Measurements from ENCODE around the gene HSFX4.
"Not testable (repeated sequence)": the region's sequence is repeated elsewhere in the genome, so short reads cannot be mapped to it uniquely, and the experiment has no call there.

The HSFX4 gene

GRCh38 chrX:149909324-149910177 is 19.8 kb upstream of the HSFX4 start:
- H3K4me3 ChIP-seq (replicated peaks; ENCODE audit: insufficient read depth, low read length) = no peak overlapping the region
- no peak for TF ChIP-seq SPI1 (IDR thresholded peaks at IDR 0.05; ENCODE audit: borderline replicate concordance, low read depth)
- no peak for DNase-seq (ENCODE audit: low read depth in 1 of 2, low spot score in 1 of 2)
- H3K27me3 ChIP-seq (ENCODE audit: insufficient read depth, poor library complexity, severe bottlenecking) = no peaks in the 10 kb centered on the region
- no peak overlapping the region for H3K27ac ChIP-seq (replicated peaks)

GRCh38 chrX:149910178-149910695 is 19.1 kb upstream of the HSFX4 start:
- Histone ChIP-seq H3K4me3 (replicated peaks; ENCODE audit: insufficient read depth, low read length) (no peak overlapping the region), H3K27me3 (ENCODE audit: insufficient read depth, poor library complexity, severe bottlenecking) (no peaks in the 10 kb centered on the region), H3K27ac (replicated peaks) (no peak overlapping the region)
- TF ChIP-seq POLR2AphosphoS5 (IDR thresholded peaks at IDR 0.05; ENCODE audit: low read depth) = no peak
- no peak for DNase-seq (ENCODE audit: low read depth in 1 of 2, low spot score in 1 of 2)

DNA sequence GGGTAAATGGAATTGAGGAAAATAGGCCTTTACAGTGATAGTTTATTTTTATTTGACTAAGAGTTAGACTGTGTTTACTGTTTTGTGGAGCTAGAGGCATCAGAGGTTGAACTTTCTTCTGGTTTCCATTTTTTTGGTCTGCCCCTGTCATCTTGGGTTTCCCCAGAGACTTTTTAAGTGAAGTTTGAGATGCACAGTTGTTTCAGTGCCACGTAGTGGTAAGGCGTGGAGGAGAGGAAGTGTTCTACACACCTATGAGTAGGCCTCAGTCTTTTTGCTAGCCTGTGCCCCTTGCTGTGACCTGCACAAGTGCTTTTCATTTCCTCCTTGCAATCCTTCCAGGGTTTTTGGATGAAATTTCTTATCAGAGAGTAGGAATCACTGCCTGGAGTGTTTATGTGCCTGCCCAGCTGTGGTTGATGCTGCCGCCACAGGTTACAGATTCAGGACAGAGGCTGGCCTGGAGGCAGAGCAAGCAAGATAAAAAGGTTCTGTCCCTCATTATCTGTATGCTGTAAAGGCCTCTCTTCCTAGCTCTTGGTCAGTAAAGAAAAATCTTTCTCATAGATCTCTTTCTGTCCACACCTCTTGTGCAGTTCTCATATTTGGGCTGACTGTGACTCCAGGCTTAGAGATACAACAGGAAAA is 12.5 kb upstream of the HSFX4 start:
- H3K27ac ChIP-seq (replicated peaks) = no peak overlapping the region
- no peak for TF ChIP-seq GABPA (IDR thresholded peaks at IDR 0.05; ENCODE audit: low read depth)
- no peak for TF ChIP-seq SPI1 (IDR thresholded peaks at IDR 0.05; ENCODE audit: borderline replicate concordance, low read depth)
- TF ChIP-seq, protein P1, sequence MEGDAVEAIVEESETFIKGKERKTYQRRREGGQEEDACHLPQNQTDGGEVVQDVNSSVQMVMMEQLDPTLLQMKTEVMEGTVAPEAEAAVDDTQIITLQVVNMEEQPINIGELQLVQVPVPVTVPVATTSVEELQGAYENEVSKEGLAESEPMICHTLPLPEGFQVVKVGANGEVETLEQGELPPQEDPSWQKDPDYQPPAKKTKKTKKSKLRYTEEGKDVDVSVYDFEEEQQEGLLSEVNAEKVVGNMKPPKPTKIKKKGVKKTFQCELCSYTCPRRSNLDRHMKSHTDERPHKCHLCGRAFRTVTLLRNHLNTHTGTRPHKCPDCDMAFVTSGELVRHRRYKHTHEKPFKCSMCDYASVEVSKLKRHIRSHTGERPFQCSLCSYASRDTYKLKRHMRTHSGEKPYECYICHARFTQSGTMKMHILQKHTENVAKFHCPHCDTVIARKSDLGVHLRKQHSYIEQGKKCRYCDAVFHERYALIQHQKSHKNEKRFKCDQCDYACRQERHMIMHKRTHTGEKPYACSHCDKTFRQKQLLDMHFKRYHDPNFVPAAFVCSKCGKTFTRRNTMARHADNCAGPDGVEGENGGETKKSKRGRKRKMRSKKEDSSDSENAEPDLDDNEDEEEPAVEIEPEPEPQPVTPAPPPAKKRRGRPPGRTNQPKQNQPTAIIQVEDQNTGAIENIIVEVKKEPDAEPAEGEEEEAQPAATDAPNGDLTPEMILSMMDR (IDR thresholded peaks at IDR 0.05; ENCODE audit: insufficient read depth, low read length) = no peak
- no peak for TF ChIP-seq POLR2AphosphoS5 (IDR thresholded peaks at IDR 0.05; ENCODE audit: low read depth)
- TF ChIP-seq, protein P2, sequence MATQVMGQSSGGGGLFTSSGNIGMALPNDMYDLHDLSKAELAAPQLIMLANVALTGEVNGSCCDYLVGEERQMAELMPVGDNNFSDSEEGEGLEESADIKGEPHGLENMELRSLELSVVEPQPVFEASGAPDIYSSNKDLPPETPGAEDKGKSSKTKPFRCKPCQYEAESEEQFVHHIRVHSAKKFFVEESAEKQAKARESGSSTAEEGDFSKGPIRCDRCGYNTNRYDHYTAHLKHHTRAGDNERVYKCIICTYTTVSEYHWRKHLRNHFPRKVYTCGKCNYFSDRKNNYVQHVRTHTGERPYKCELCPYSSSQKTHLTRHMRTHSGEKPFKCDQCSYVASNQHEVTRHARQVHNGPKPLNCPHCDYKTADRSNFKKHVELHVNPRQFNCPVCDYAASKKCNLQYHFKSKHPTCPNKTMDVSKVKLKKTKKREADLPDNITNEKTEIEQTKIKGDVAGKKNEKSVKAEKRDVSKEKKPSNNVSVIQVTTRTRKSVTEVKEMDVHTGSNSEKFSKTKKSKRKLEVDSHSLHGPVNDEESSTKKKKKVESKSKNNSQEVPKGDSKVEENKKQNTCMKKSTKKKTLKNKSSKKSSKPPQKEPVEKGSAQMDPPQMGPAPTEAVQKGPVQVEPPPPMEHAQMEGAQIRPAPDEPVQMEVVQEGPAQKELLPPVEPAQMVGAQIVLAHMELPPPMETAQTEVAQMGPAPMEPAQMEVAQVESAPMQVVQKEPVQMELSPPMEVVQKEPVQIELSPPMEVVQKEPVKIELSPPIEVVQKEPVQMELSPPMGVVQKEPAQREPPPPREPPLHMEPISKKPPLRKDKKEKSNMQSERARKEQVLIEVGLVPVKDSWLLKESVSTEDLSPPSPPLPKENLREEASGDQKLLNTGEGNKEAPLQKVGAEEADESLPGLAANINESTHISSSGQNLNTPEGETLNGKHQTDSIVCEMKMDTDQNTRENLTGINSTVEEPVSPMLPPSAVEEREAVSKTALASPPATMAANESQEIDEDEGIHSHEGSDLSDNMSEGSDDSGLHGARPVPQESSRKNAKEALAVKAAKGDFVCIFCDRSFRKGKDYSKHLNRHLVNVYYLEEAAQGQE (IDR thresholded peaks at IDR 0.05; ENCODE audit: insufficient replicate concordance, low read depth) = no peak
- no peak overlapping the region for H3K4me3 ChIP-seq (replicated peaks; ENCODE audit: insufficient read depth, low read length)
- no peak for DNase-seq (ENCODE audit: low read depth in 1 of 2, low spot score in 1 of 2)
- H3K27me3 ChIP-seq (ENCODE audit: insufficient read depth, poor library complexity, severe bottlenecking) = no peaks in the 10 kb centered on the region

- H3K27me3 ChIP-seq (ENCODE audit: insufficient read depth, poor library complexity, severe bottlenecking); H3K4me3 ChIP-seq (replicated peaks; ENCODE audit: insufficient read depth, low read length); H3K27ac ChIP-seq (replicated peaks); DNase-seq (ENCODE audit: low read depth in 1 of 2, low spot score in 1 of 2): not testable (repeated sequence)
Observed at GRCh38 chrX:149923836-149924235, 5.5 kb upstream of the HSFX4 start.

DNA sequence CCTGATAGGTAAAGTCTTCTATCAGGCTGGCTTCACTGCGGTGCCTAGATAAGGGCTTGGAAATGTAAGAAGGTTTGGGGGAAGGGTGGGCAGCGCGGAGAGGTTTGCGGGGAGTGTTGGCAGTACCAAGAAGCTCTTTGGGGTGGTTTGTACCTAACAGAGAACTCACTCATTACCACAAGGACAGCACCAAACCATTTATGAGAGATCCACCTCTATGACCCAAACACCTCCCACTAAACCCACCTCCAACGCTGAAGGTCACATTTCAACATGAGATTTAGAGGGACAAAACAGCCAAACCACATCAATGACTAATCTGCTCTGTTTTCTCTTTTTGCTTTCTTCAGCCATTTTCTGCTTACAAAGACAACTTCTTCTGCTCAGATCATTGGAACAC is 4.9 kb upstream of the HSFX4 start:
- H3K4me3 ChIP-seq (replicated peaks; ENCODE audit: insufficient read depth, low read length); H3K27ac ChIP-seq (replicated peaks); DNase-seq (ENCODE audit: low read depth in 1 of 2, low spot score in 1 of 2); H3K27me3 ChIP-seq (ENCODE audit: insufficient read depth, poor library complexity, severe bottlenecking): not testable (repeated sequence)

- not testable (repeated sequence) for H3K4me3 ChIP-seq (replicated peaks; ENCODE audit: insufficient read depth, low read length); H3K27ac ChIP-seq (replicated peaks); H3K27me3 ChIP-seq (ENCODE audit: insufficient read depth, poor library complexity, severe bottlenecking); DNase-seq (ENCODE audit: low read depth in 1 of 2, low spot score in 1 of 2)
Observed at GRCh38 chrX:149927245-149927963, 2.0 kb upstream of the HSFX4 start.

DNA sequence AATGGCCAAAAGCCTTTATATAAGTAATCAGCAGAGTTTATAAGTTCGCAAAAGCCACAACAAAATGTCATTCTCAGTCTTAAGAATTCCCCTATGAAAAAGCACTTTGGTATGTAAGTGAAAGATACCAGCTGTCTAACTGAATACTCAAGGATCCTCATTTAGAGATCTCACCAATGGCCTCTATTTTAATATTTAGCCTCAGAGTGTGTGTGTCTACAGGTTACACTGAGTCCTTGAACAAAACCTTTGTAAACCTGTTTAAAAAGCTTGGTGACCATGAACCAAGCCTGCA is 1.5 kb upstream of the HSFX4 start:
- H3K27me3 ChIP-seq (ENCODE audit: insufficient read depth, poor library complexity, severe bottlenecking); DNase-seq (ENCODE audit: low read depth in 1 of 2, low spot score in 1 of 2); H3K27ac ChIP-seq (replicated peaks); H3K4me3 ChIP-seq (replicated peaks; ENCODE audit: insufficient read depth, low read length): not testable (repeated sequence)

DNA sequence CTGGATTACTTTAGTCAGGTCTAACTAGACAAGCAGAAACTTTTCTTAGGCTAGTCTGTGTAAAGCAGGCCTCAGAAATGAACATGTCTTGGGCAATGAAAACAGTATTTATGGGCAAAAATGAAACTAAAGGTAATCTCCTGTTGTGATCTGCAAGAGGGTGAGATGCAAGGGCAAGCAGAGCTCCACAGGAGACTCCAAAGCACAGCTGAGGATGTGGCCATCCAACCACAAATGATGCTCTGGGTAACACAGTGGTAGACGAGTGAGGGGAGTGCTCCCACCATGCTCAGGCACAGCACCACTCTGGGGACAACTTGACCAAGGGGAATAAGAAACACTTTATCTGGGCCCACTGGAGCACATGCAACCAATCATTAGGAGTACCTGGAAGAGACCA is 738 bp upstream of the HSFX4 start:
- not testable (repeated sequence) for DNase-seq (ENCODE audit: low read depth in 1 of 2, low spot score in 1 of 2); H3K27ac ChIP-seq (replicated peaks); H3K27me3 ChIP-seq (ENCODE audit: insufficient read depth, poor library complexity, severe bottlenecking); H3K4me3 ChIP-seq (replicated peaks; ENCODE audit: insufficient read depth, low read length)

- DNase-seq (ENCODE audit: low read depth in 1 of 2, low spot score in 1 of 2); H3K27ac ChIP-seq (replicated peaks); H3K27me3 ChIP-seq (ENCODE audit: insufficient read depth, poor library complexity, severe bottlenecking); H3K4me3 ChIP-seq (replicated peaks; ENCODE audit: insufficient read depth, low read length): not testable (repeated sequence)
Observed at GRCh38 chrX:149931355-149931754, 2.0 kb downstream of the HSFX4 start.

DNA sequence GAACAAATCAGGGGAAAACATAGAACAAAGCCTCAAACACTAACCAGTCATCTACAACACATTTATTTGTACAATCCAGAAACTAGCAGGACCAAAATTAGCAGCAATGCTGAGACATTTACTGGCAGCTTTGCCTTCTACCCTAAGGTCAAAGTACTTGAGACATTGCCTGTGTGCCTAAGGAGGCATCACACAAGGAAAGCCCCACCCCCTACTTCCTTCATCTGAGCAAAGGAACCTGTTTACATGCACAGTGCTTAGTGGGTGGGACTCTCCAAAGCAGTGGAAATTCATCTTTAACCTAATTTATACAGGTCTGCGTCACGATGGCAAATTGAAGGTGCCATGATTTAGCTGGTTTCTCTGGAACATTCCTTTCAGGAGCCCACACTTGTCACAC is 2.8 kb downstream of the HSFX4 start:
- not testable (repeated sequence) for DNase-seq (ENCODE audit: low read depth in 1 of 2, low spot score in 1 of 2); H3K4me3 ChIP-seq (replicated peaks; ENCODE audit: insufficient read depth, low read length); H3K27ac ChIP-seq (replicated peaks); H3K27me3 ChIP-seq (ENCODE audit: insufficient read depth, poor library complexity, severe bottlenecking)

DNA sequence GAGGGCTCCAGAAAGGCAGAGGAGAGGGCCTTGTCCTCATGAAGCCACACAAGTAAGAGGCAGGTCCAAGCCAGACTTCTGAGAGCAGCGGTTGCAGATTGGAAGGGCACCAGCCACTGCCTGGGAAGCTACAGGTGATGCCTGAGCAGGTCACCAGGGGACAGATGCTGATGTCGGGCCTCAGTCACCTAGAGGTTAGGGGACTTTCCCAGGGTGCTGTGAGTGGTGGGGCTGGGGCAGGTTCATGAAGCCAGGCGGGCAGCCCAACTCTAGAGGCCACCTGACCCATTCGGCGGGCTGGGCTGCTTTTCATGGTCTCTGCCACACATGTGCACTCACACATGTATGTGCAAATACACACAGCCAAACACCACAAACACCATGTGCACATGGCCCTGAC is 3.6 kb downstream of the HSFX4 start:
- not testable (repeated sequence) for DNase-seq (ENCODE audit: low read depth in 1 of 2, low spot score in 1 of 2); H3K27me3 ChIP-seq (ENCODE audit: insufficient read depth, poor library complexity, severe bottlenecking); H3K4me3 ChIP-seq (replicated peaks; ENCODE audit: insufficient read depth, low read length); H3K27ac ChIP-seq (replicated peaks)
